Panc1 (cell line): ENCODE data around the gene RTCA. TPM values are rescaled to one million over a fixed set of nuclear protein-coding genes. Genes with fewer than 3 reads are reported as not detected.

Experiments used
- ATAC-seq: fragments of 200-7000 bp; cut with Tn5 transposase; 2 replicates; pipeline ENCODE4 v1.9.1; 2020; ENCODE audit warnings: mild to moderate bottlenecking, moderate library complexity
- BruUV-seq: library from RNA; stranded (reverse); fragments of 400-500 nt; replicated peaks from 2 replicates; lab custom pipeline; 2021; lab: Mats Ljungman, UMichigan
- CTCF ChIA-PET: fragments of 300-600 bp; sonication (Branson Sonifier 250); formaldehyde crosslinking; loops from one replicate; lab custom pipeline; 2022; ENCODE audit warnings: antibody characterized with exemption; lab: Charles Lee
- POLR2A ChIA-PET: fragments of 300-600 bp; sonication (Branson Sonifier 250); formaldehyde crosslinking; loops from one replicate; lab custom pipeline; 2022; ENCODE audit warnings: antibody characterized with exemption; lab: Charles Lee
- DNase-seq: peaks from one replicate; pipeline ENCODE4 v3.0.0-alpha.2; 2010; ENCODE audit warnings: low read depth, low spot score
- H3K27ac ChIP-seq: 2 replicates; pipeline ENCODE4 v1.5.1; 2011; ENCODE audit warnings: mild to moderate bottlenecking, low read length, inconsistent platforms
- H3K27me3 ChIP-seq: fragments of 200-500 bp; sonication (Bioruptor generic); 2 replicates; pipeline ENCODE4 v1.6.0; 2014; ENCODE audit warnings: low read length, inconsistent platforms; ENCODE audit not compliant: control insufficient read depth, insufficient read depth
- H3K36me3 ChIP-seq: fragments of 200-500 bp; sonication (Bioruptor generic); 2 replicates; pipeline ENCODE4 v1.5.1; 2014; ENCODE audit warnings: inconsistent platforms, mild to moderate bottlenecking, low read length, moderate library complexity; ENCODE audit not compliant: control insufficient read depth, insufficient read depth
- H3K4me1 ChIP-seq: 2 replicates; pipeline ENCODE4 v1.5.1; 2011; ENCODE audit warnings: inconsistent platforms, mild to moderate bottlenecking, low read length, moderate library complexity; ENCODE audit not compliant: control insufficient read depth, insufficient read depth
- H3K4me3 ChIP-seq, 2 experiments: 2 replicates each; pipeline ENCODE4 v1.5.1; 2011 to 2012; ENCODE audit warnings: low read depth in 2 of 2, low read length in 2 of 2, mild to moderate bottlenecking in 2 of 2, inconsistent platforms in 1 of 2, moderate library complexity in 1 of 2
- H3K9me3 ChIP-seq: fragments of 200-500 bp; sonication (Bioruptor generic); 2 replicates; pipeline ENCODE4 v1.5.1; 2014; ENCODE audit warnings: low read depth, mild to moderate bottlenecking, inconsistent platforms, low read length, moderate library complexity; ENCODE audit not compliant: control insufficient read depth, insufficient read depth
- CTCF ChIP-seq: fragments of 450-650 bp; IDR thresholded peaks from 2 replicates; pipeline ENCODE4 v1.5.1; 2017; ENCODE audit warnings: mild to moderate bottlenecking
- POLR2AphosphoS5 ChIP-seq: IDR thresholded peaks from 2 replicates; pipeline ENCODE4 v1.6.1; 2012; ENCODE audit warnings: mild to moderate bottlenecking, low read depth, low read length, moderate library complexity
- SIN3A ChIP-seq: IDR thresholded peaks from 2 replicates; pipeline ENCODE4 v1.6.1; 2012; ENCODE audit warnings: low read depth, mild to moderate bottlenecking, low read length, moderate library complexity, borderline replicate concordance; ENCODE audit not compliant: insufficient read depth
- TCF7L2 ChIP-seq: IDR thresholded peaks from 2 replicates; pipeline ENCODE4 v1.6.1; 2011; ENCODE audit warnings: mild to moderate bottlenecking, low read depth, low read length, inconsistent platforms
- in situ Hi-C: cut with HindIII; loops from 2 replicates; pipeline ENCODE4 v1.10.0; 2016; ENCODE audit warnings: low sequenced_read_pairs, low pct_unique_long_range_greater_than_20kb
- intact Hi-C: fragments of 100-400 bp; cut with micrococcal nuclease; formaldehyde crosslinking; loops from one replicate; pipeline ENCODE4 v1.10.0; 2022; ENCODE audit not compliant: unreplicated experiment
- total RNA-seq: library from RNA; stranded (reverse); gene quantifications from one replicate; pipeline ENCODE4 v1.2.1, GENCODE V29; 2021; ENCODE audit not compliant: unreplicated experiment
- TF ChIP-seq, protein P1 (sequence below), 2 experiments: IDR thresholded peaks; 2 replicates each; pipeline ENCODE4 v1.6.1; 2011 to 2012; ENCODE audit warnings: low read depth in 2 of 2, control low read depth in 1 of 2, low read length in 1 of 2, mild to moderate bottlenecking in 1 of 2, moderate library complexity in 1 of 2; ENCODE audit not compliant: insufficient read depth in 1 of 2

The RTCA gene
- total RNA-seq, 1 experiment from 2014 or later: 33.1 TPM

DNA sequence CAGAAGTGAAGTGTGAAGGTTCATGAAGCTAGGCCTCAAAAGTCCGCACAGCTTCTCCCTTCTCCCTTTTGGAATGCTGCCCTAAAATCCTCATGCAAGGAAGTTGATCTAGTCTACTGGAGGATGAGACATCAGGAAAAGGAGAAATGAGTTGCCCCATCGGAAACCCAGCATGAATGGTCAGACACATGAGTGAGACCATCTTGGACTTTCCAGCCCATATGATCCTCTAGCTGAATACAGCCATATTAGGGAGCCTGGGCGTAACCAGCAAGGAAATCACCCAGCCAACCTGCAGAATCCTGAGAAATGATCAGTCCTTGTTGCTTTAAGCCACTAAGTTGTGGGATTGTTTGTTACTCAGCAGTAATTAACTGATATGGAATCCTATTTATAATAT is 28.9 kb upstream of the RTCA start:
- Histone ChIP-seq H3K4me3 (no peak overlapping the region), H3K36me3 (no peaks in the 10 kb centered on the region), H3K9me3 (no peaks in the 10 kb centered on the region), H3K27ac (no peak overlapping the region), H3K27me3 (no peaks in the 10 kb centered on the region), H3K4me1 (no peaks in the 10 kb centered on the region)
- BruUV-seq: no TSS peak
- ChIA-PET CTCF (no interaction called here), POLR2A (no interaction called here)
- ATAC-seq: no peak
- in situ Hi-C loops (no loop called here), intact Hi-C loops (no loop called here)
- DNase-seq: no peak
- no peak for TF ChIP-seq CTCF
- TF ChIP-seq TCF7L2: no peak
- TF ChIP-seq, protein P1, sequence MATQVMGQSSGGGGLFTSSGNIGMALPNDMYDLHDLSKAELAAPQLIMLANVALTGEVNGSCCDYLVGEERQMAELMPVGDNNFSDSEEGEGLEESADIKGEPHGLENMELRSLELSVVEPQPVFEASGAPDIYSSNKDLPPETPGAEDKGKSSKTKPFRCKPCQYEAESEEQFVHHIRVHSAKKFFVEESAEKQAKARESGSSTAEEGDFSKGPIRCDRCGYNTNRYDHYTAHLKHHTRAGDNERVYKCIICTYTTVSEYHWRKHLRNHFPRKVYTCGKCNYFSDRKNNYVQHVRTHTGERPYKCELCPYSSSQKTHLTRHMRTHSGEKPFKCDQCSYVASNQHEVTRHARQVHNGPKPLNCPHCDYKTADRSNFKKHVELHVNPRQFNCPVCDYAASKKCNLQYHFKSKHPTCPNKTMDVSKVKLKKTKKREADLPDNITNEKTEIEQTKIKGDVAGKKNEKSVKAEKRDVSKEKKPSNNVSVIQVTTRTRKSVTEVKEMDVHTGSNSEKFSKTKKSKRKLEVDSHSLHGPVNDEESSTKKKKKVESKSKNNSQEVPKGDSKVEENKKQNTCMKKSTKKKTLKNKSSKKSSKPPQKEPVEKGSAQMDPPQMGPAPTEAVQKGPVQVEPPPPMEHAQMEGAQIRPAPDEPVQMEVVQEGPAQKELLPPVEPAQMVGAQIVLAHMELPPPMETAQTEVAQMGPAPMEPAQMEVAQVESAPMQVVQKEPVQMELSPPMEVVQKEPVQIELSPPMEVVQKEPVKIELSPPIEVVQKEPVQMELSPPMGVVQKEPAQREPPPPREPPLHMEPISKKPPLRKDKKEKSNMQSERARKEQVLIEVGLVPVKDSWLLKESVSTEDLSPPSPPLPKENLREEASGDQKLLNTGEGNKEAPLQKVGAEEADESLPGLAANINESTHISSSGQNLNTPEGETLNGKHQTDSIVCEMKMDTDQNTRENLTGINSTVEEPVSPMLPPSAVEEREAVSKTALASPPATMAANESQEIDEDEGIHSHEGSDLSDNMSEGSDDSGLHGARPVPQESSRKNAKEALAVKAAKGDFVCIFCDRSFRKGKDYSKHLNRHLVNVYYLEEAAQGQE (IDR thresholded peaks at IDR 0.05; ENCODE audit: insufficient read depth in 1 of 2, low read depth in 2 of 2, low read length in 1 of 2): no peak
- TF ChIP-seq POLR2AphosphoS5: no peak
- no peak for TF ChIP-seq SIN3A

- no TSS peak for BruUV-seq
Measured at GRCh38 chr1:100239961-100240360, 26.1 kb upstream of the RTCA start.

More at GRCh38 chr1:100239961-100240360, 26.1 kb upstream of the RTCA start:
- ChIA-PET POLR2A (no interaction called here), CTCF (no interaction called here)
- H3K27ac ChIP-seq: no peak overlapping the region
- no peaks in the 10 kb centered on the region for H3K4me1 ChIP-seq
- TF ChIP-seq POLR2AphosphoS5 (no peak), SIN3A (no peak), CTCF (no peak), TCF7L2 (no peak)
- TF ChIP-seq, protein P1 (IDR thresholded peaks at IDR 0.05; ENCODE audit: insufficient read depth in 1 of 2, low read depth in 2 of 2, low read length in 1 of 2): no peak
- in situ Hi-C loops: no loop called here
- H3K4me3 ChIP-seq: no peak overlapping the region
- intact Hi-C loops: no loop called here
- H3K36me3 ChIP-seq: no peaks in the 10 kb centered on the region
- no peaks in the 10 kb centered on the region for H3K27me3 ChIP-seq
- ATAC-seq (no peak), DNase-seq (no peak)
- no peaks in the 10 kb centered on the region for H3K9me3 ChIP-seq
